ENCODE measurements around the gene CNMD.
"Not testable (repeated sequence)": the region's sequence is repeated elsewhere in the genome, so short reads cannot be mapped to it uniquely, and the experiment has no call there.

The CNMD gene

DNA sequence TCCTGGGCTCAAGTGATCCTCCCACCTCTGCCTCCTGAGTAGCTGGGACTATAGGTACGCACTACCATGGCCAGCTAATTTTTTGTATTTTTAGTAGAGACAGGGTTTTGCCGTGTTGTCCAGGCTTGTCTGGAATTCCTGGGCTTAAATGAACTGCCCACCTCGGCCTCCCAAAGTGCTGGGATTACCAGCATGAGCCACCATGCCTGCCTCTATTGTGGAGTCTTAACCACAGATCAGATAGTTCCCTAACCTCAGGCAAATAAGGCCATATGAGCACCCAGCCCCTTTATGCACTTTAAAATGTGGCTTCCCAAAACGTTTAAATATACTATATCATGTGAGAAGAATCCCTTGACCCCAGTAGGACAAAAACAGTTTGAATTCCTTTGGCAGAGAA lies 16.4 kb downstream of the CNMD start:
- Histone ChIP-seq H3K27me3 (ENCODE audit: insufficient read depth, low read length, poor library complexity) (no peaks in the 10 kb centered on the region), H4K20me1 (ENCODE audit: insufficient read depth, low read length) (no peaks in the 10 kb centered on the region), H3K9me3 (ENCODE audit: insufficient read depth, low read length, severe bottlenecking) (no peaks in the 10 kb centered on the region), H3K27ac (ENCODE audit: low read length) (no peak overlapping the region), H3K36me3 (ENCODE audit: insufficient read depth, low read length) (no peaks in the 10 kb centered on the region), H3K9ac (ENCODE audit: low read depth, low read length) (no peak overlapping the region), H3K79me2 (ENCODE audit: insufficient read depth, low read length) (no peaks in the 10 kb centered on the region), H3K4me1 (ENCODE audit: insufficient read depth, low read length) (no peaks in the 10 kb centered on the region), H3K4me2 (ENCODE audit: insufficient read depth, low read length) (no peak overlapping the region), H3K4me3 (ENCODE audit: low read depth in 1 of 2, low read length in 2 of 2) (no peak overlapping the region), H2AFZ (ENCODE audit: low read depth, low read length) (no peak overlapping the region)
- TF ChIP-seq, protein P1, sequence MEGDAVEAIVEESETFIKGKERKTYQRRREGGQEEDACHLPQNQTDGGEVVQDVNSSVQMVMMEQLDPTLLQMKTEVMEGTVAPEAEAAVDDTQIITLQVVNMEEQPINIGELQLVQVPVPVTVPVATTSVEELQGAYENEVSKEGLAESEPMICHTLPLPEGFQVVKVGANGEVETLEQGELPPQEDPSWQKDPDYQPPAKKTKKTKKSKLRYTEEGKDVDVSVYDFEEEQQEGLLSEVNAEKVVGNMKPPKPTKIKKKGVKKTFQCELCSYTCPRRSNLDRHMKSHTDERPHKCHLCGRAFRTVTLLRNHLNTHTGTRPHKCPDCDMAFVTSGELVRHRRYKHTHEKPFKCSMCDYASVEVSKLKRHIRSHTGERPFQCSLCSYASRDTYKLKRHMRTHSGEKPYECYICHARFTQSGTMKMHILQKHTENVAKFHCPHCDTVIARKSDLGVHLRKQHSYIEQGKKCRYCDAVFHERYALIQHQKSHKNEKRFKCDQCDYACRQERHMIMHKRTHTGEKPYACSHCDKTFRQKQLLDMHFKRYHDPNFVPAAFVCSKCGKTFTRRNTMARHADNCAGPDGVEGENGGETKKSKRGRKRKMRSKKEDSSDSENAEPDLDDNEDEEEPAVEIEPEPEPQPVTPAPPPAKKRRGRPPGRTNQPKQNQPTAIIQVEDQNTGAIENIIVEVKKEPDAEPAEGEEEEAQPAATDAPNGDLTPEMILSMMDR (IDR thresholded peaks at IDR 0.05; ENCODE audit: borderline replicate concordance, extremely low read depth, low read length, poor library complexity, severe bottlenecking) = no peak
- DNase-seq = no peak
- ATAC-seq (ENCODE audit: insufficient read depth, low read depth) = no peak

DNA sequence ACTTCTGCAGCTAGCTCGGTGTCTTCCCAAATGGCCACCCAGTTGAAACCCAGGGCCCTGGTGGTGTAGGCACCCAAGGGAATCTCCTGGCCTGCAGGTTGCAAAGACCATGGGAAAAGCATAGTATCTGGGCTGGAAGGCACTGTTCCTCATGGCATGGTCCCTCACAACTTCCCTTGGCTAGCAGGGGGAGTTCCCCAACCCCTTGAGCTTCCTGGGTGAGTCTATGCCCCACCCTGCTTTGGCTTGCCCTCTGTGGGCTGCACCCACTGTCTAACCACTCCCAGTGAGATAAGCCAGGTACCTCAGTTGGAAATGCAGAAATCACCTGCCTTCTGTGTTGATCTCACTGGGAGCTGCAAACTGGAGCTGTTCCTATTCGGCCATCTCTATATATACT lies 18.3 kb downstream of the CNMD start:
- H3K4me1 ChIP-seq (ENCODE audit: insufficient read depth, low read length); H3K27me3 ChIP-seq (ENCODE audit: insufficient read depth, low read length, poor library complexity); H3K9me3 ChIP-seq (ENCODE audit: insufficient read depth, low read length, severe bottlenecking); H3K4me2 ChIP-seq (ENCODE audit: insufficient read depth, low read length); H3K9ac ChIP-seq (ENCODE audit: low read depth, low read length); DNase-seq; H4K20me1 ChIP-seq (ENCODE audit: insufficient read depth, low read length); H3K36me3 ChIP-seq (ENCODE audit: insufficient read depth, low read length); ATAC-seq (ENCODE audit: insufficient read depth, low read depth); H3K79me2 ChIP-seq (ENCODE audit: insufficient read depth, low read length); H2AFZ ChIP-seq (ENCODE audit: low read depth, low read length); H3K4me3 ChIP-seq (ENCODE audit: low read depth in 1 of 2, low read length in 2 of 2); H3K27ac ChIP-seq (ENCODE audit: low read length): not testable (repeated sequence)

DNA sequence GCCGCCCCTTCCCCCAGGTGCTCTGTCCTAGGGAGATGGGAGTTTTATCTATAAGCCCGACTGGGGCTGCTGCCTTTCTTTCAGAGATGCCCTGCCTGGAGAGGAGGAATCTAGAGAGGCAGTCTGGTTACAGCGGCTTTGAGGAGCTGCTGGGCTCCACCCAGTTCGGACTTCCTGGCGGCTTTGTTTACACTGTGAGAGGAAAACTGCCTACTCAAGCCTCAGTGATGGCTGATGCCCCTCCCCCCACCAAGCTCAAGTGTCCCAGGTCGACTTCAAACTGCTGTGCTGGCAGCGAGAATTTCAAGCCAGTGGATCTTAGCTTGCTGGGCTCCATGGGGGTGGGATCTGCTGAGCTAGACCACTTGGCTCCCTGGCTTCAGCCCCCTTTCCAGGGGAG lies 18.7 kb downstream of the CNMD start:
- not testable (repeated sequence) for H2AFZ ChIP-seq (ENCODE audit: low read depth, low read length); H3K79me2 ChIP-seq (ENCODE audit: insufficient read depth, low read length)

DNA sequence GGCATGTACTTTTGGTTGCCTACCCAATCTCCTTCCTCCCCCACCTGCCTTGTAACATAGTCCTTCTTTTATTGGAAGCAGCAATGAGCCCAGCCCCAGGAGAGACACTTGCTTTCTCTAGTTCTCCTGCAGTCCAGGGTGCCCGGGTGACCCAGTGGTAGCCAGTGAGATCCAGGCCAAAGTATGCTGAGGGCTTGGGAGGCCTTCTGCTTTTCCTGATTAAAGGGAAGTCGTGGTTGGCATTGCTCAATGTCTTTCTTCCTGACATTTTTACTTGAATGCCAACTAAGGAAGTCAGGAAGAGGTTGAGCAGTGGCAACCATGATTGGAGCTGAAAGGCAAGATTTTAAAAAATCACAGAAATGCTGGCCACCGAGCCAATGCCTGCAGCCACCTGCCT lies 25.7 kb downstream of the CNMD start:
- Histone ChIP-seq H3K9ac (ENCODE audit: low read depth, low read length) (no peak overlapping the region), H4K20me1 (ENCODE audit: insufficient read depth, low read length) (no peaks in the 10 kb centered on the region), H3K9me3 (ENCODE audit: insufficient read depth, low read length, severe bottlenecking) (no peaks in the 10 kb centered on the region), H3K27ac (ENCODE audit: low read length) (no peak overlapping the region), H3K27me3 (ENCODE audit: insufficient read depth, low read length, poor library complexity) (no peaks in the 10 kb centered on the region), H3K4me2 (ENCODE audit: insufficient read depth, low read length) (no peak overlapping the region), H3K79me2 (ENCODE audit: insufficient read depth, low read length) (no peaks in the 10 kb centered on the region), H2AFZ (ENCODE audit: low read depth, low read length) (no peak overlapping the region), H3K4me1 (ENCODE audit: insufficient read depth, low read length) (no peaks in the 10 kb centered on the region), H3K36me3 (ENCODE audit: insufficient read depth, low read length) (no peaks in the 10 kb centered on the region), H3K4me3 (ENCODE audit: low read depth in 1 of 2, low read length in 2 of 2) (no peak overlapping the region)
- no peak for TF ChIP-seq EZH2 (IDR thresholded peaks at IDR 0.05; ENCODE audit: borderline replicate concordance, low read depth, low read length, severe bottlenecking)
- TF ChIP-seq, protein P1 (IDR thresholded peaks at IDR 0.05; ENCODE audit: borderline replicate concordance, extremely low read depth, low read length, poor library complexity, severe bottlenecking) = no peak
- ATAC-seq (ENCODE audit: insufficient read depth, low read depth) (no peak), DNase-seq (no peak)

More for the DNA sequence above, 18.7 kb downstream of the CNMD start:
- H3K4me2 ChIP-seq (ENCODE audit: insufficient read depth, low read length); ATAC-seq (ENCODE audit: insufficient read depth, low read depth); H3K27me3 ChIP-seq (ENCODE audit: insufficient read depth, low read length, poor library complexity); H3K9ac ChIP-seq (ENCODE audit: low read depth, low read length); H3K4me3 ChIP-seq (ENCODE audit: low read depth in 1 of 2, low read length in 2 of 2); H3K36me3 ChIP-seq (ENCODE audit: insufficient read depth, low read length); DNase-seq; H4K20me1 ChIP-seq (ENCODE audit: insufficient read depth, low read length); H3K4me1 ChIP-seq (ENCODE audit: insufficient read depth, low read length); H3K27ac ChIP-seq (ENCODE audit: low read length); H3K9me3 ChIP-seq (ENCODE audit: insufficient read depth, low read length, severe bottlenecking): not testable (repeated sequence)

DNA sequence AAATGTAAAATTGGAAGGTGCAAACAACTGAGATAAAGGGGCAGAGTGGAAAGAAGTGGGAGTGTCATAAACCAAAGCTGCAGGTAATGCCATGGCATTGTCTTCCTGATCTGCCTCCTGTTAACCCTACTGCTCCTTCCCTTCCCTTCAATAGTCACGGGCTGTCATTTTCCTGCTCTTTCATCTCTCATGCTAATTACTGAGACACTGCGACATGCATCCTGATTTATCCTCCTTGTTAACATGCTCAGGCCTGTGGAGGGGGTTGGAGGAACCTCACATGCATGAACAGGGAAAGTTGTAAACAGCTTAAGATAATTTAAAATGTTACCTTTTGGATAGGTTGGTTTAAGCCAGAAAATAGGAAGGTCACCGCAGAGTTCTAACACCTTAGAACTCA lies 27.2 kb downstream of the CNMD start:
- no peaks in the 10 kb centered on the region for H3K27me3 ChIP-seq (ENCODE audit: insufficient read depth, low read length, poor library complexity)
- H2AFZ ChIP-seq (ENCODE audit: low read depth, low read length) = no peak overlapping the region
- TF ChIP-seq, protein P1 (IDR thresholded peaks at IDR 0.05; ENCODE audit: borderline replicate concordance, extremely low read depth, low read length, poor library complexity, severe bottlenecking) = no peak
- no peak for TF ChIP-seq EZH2 (IDR thresholded peaks at IDR 0.05; ENCODE audit: borderline replicate concordance, low read depth, low read length, severe bottlenecking)
- no peak overlapping the region for H3K4me3 ChIP-seq (ENCODE audit: low read depth in 1 of 2, low read length in 2 of 2)
- ATAC-seq (ENCODE audit: insufficient read depth, low read depth) (no peak), DNase-seq (no peak)
- no peaks in the 10 kb centered on the region for H3K36me3 ChIP-seq (ENCODE audit: insufficient read depth, low read length)
- H3K4me1 ChIP-seq (ENCODE audit: insufficient read depth, low read length) = no peaks in the 10 kb centered on the region
- H3K4me2 ChIP-seq (ENCODE audit: insufficient read depth, low read length) = no peak overlapping the region
- no peak overlapping the region for H3K9ac ChIP-seq (ENCODE audit: low read depth, low read length)
- H4K20me1 ChIP-seq (ENCODE audit: insufficient read depth, low read length) = no peaks in the 10 kb centered on the region
- no peaks in the 10 kb centered on the region for H3K79me2 ChIP-seq (ENCODE audit: insufficient read depth, low read length)
- no peaks in the 10 kb centered on the region for H3K9me3 ChIP-seq (ENCODE audit: insufficient read depth, low read length, severe bottlenecking)
- no peak overlapping the region for H3K27ac ChIP-seq (ENCODE audit: low read length)

All from DND-41 (cell line).